Gastrocnemius medialis (tissue), 4 donors: Measurements from ENCODE around the gene MYRIP.

ENCODE experiments used
- POLR2A ChIP-seq, 2 donors: fragments of 450-650 bp; IDR thresholded peaks; one replicate each; pipeline ENCODE4 v1.6.1; 2017; ENCODE audit warnings: antibody characterized with exemption in 2 of 2, mild to moderate bottlenecking in 2 of 2, moderate library complexity in 2 of 2
- TF ChIP-seq, protein P1 (sequence below), 5 experiments: fragments of 450-650 bp in 3 of 5; fragments of 200-600 bp in 2 of 5; sonication (generic) in 2 of 5; IDR thresholded peaks in 4 of 5; conservative IDR thresholded peaks in 1 of 5; 1 replicate in 4 of 5; 2 replicates in 1 of 5; pipeline ENCODE4 v1.5.1; 2016 to 2019; ENCODE audit warnings: antibody characterized with exemption in 5 of 5, mild to moderate bottlenecking in 3 of 5, moderate library complexity in 3 of 5

DNA sequence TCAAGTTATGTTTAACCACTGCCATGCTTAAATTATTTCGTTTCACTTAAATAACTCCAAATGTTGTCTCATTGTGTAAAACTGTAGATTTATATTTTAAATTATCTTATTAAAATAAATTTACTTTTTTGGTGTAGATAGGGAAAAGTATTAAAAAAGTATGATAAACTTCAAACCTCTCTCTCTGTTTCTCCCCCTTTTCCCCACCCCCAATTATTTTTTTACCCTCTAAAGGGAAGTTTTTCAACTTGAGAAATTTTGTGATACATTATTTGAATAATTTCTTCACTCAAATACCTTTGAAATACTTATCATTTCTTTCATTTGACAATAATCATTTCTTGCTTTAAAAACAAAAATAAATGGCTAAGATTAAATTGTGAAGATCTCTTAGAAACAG, 433.2 kb downstream of the MYRIP start:
- TF ChIP-seq, protein P1, sequence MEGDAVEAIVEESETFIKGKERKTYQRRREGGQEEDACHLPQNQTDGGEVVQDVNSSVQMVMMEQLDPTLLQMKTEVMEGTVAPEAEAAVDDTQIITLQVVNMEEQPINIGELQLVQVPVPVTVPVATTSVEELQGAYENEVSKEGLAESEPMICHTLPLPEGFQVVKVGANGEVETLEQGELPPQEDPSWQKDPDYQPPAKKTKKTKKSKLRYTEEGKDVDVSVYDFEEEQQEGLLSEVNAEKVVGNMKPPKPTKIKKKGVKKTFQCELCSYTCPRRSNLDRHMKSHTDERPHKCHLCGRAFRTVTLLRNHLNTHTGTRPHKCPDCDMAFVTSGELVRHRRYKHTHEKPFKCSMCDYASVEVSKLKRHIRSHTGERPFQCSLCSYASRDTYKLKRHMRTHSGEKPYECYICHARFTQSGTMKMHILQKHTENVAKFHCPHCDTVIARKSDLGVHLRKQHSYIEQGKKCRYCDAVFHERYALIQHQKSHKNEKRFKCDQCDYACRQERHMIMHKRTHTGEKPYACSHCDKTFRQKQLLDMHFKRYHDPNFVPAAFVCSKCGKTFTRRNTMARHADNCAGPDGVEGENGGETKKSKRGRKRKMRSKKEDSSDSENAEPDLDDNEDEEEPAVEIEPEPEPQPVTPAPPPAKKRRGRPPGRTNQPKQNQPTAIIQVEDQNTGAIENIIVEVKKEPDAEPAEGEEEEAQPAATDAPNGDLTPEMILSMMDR (IDR thresholded peaks at IDR 0.05 in 4 of 5, conservative IDR thresholded peaks at IDR 0.05 in 1 of 5), result no peak
- TF ChIP-seq POLR2A (IDR thresholded peaks at IDR 0.05), result no peak
